Epithelial cell of umbilical artery (primary cell): Measurements from ENCODE around the gene RPS6KB1. TPM values are rescaled to one million over a fixed set of nuclear protein-coding genes. Genes with fewer than 3 reads are reported as not detected.

Source experiments
- total RNA-seq: library from RNA; depleted of rRNA; stranded (reverse); fragments of >200 nt; gene quantifications from 2 replicates; pipeline ENCODE4 v1.2.3, GENCODE V29; 2014

The RPS6KB1 gene
- 19.5 and 77.8 TPM in 2 replicates for total RNA-seq

DNA sequence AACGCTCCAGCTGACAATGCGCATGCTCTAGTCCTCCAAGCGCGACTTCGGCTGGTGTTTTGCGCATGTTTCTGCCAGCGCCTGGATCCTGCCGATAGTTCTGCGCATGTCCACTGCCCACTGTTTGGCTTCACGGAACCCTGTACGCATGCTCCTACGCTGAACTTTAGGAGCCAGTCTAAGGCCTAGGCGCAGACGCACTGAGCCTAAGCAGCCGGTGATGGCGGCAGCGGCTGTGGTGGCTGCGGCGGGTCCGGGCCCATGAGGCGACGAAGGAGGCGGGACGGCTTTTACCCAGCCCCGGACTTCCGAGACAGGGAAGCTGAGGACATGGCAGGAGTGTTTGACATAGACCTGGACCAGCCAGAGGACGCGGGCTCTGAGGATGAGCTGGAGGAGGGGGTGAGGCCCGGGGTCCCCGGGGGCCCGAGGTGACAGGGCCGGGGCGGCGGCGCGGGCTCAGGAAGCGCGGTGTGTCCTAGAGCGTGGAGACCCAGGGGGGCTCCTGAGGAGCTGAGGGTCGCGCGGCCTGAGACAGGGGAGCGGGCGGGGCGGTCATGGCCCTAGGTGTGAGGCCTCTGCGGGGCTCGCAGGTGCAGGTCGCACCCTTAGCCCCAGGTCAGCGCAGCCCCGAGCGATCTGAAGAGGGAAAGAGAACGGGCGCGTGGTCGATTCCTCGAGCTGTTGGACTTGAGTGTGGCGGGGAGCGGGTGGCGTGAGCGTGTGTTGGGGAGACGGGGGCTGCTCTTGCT lies at the start of gene RPS6KB1, which contains the start of gene TUBD1:
Gene RPS6KB1, plus strand, starts transcription at position 198 of the 752 bp plus-strand sequence. Its CDS starts 64 bp downstream, at position 262.
Gene TUBD1, minus strand, starts transcription at position 20 of the 752 bp plus-strand sequence. CDS start 1,941 bp downstream, outside the sequence.

DNA sequence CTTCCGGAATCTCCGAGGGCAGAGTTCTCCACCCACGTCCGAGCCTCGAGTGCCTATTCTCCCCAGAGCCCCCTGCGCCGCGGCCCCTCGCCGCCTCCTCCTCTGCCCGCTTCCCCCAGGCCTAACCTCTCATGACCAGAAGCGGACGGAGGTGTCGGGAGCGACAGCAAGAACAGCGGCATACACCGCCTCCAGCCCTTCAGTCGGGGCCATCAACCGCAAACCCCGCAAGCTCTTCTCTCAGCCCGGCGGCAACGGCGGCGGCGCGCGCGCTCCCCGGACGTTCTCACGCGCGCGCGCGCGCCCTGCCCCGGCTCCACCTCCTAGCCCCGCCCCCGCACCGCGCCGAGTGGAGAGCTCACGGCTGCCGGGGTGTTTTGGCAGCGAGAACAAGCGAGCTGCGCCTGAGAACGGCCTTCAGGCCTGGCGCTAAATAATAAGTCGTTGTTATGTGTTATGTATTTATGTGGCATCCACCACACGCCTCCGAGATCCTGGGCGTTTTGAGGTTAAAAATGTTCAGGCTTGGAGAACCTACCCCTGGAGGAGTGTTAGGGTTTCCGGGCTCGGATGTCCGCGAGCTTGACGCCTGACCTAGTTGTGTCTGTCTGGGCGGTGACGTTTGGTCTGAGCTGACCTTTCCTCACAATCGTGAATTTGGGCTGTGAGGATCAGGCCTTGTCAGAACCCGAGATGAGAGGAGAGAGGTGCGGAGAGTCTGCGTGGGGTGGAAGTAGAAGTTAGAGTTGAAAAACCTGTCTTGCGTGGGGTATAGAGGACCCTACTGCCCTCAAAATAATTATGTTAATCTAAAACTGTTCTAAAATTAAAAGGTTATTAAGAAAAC lies 71.8 kb downstream of the RPS6KB1 start, which contains the start of gene RNFT1:
Gene RNFT1, minus strand, starts transcription at position 259 of the 847 bp plus-strand sequence. Its CDS starts 77 bp downstream, at position 182.

Other genes with a start within 250 kb of the RPS6KB1 start
- 40.9 and 52.9 TPM in 2 replicates for gene PTRH2, start 185.7 kb upstream of the RPS6KB1 start, total RNA-seq
- gene VMP1, start 185.5 kb upstream of the RPS6KB1 start, total RNA-seq, result 269 and 291 TPM in 2 replicates
- gene TUBD1, start 178 bp upstream of the RPS6KB1 start, total RNA-seq, result 7.5 and 16.6 TPM in 2 replicates
- gene RNFT1, start 71.6 kb downstream of the RPS6KB1 start, total RNA-seq, result 14.0 and 20.4 TPM in 2 replicates
- gene HEATR6, start 185.8 kb downstream of the RPS6KB1 start, total RNA-seq, result 9.6 and 11.4 TPM in 2 replicates